AG08396 (cell line): ENCODE data around the gene PPP1R7.

Source experiments
- DNase-seq: peaks from one replicate; pipeline ENCODE4 v3.0.0; 2012; ENCODE audit warnings: low spot score, mixed read lengths

PPP1R7 gene

DNA sequence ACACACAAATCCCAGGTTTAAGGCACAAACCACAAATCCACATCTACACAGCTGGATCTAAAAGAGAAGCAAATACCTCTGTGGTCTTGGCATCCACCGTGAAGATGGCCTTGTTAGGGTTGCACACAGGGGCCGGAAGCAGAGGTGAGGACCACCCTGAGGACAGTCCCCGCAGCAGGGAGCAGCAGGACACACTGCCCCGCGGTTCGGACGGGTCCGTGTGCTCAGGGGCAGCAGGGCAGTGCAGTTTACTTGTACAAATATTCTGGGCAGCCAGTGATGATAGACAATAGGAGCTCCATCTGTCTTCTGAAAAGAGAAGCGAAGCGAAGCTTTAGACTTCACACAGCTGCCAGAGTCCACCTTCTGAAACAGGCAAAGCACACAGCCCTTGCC lies 9.8 kb upstream of the PPP1R7 start:
- DNase-seq, result no peak

DNA sequence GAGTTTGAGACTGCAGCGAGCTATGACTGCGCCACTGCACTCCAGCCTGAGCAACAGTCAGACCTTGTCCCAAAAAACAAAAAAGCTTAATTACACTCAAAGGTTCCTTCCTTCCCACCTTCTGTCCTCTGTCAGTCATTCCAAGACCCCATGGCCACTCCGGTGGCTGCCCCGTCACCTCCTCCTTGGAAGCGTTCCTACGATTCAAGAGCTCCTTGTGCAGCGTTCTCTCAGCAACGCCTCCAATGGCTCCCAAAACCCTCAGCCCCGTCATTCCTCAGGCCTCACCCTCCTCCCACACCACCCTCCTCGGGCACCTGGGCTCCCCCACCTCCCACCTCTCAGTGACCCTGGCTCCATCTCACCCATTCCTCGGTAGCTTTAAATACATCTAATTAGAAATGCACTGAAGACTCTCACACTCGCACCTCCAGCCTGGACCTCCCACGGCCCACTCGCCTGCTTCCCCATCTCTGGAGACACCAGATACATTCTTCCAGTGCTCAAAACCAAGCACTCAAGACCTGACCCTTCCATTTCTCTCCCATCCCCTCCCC lies 9.0 kb upstream of the PPP1R7 start:
- no peak for DNase-seq

DNA sequence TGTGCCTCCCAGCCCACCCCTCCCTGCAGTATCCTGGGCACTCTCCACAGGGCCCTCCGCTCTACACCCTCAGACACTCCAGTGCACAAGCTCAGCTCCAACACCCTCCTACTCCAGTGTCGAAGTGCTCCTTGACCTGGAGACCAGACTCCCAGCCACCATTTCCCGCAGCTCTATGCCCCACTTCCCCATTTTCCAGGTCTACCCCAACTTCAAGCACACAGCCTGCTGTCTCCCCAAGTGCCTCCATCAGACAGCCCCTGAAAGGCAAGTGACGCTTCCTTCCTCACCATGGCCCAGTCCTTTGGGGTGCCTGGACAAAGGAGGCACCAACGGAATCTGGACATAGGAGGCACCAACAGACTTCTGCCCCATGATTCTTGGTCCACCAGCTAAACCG lies 8.2 kb upstream of the PPP1R7 start:
- no peak for DNase-seq

DNA sequence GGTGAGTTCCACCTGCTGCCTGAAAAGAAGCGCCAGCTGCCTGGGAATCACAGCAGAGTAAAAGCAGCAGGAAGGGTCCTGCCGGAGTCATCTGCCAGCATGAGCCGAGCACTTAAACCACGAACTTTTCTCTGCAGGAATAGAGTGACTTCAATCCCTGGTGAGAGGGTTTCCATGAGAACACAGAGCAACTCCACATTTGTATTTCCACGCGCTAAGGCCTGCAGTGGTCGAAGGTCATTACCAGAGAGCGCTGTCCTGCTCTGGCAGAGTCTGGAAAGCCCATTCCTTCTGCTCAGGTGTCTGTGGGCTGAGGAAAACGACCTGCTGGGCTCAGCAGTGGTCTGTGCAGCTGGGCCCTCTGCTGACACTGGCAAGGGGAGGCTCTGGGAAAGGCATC lies 7.7 kb upstream of the PPP1R7 start:
- DNase-seq, result no peak

DNA sequence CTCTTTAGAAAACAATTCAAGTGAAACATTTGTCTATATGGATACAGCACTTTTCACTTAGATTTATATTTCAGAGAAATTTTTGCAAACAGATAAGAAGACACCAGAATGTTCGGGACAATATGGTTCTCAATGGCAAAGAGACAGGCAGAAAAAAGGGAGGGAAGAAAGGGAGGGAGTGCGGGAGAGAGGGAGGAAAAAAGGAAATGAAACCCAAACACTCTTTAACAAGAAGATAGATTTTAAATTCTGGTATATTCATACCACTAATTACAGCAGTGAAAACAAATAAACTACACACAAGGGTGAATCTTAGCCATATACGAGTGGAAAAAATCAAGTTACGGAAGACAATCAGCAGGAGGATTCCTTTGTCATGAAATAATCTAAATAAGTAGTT lies 4.0 kb upstream of the PPP1R7 start:
- no peak for DNase-seq

DNA sequence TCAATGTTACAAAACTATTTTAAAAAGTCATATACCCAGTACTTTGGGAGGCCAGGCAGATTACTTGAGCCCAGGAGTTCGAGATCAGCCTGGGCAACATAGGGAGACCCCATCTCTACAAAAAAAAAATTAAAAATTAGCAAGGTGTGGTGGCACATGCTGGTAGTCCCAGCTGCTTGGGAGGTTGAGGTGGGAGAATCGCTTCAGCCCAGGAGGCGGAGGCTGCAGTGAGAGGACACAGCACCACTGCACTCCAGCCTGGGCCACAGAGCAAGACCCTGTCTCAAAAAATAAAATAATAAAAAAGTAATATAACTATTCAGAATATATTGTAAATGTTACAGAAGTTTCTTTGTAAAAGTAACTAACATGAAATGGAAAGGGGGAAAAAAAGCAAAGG lies 2.9 kb upstream of the PPP1R7 start:
- DNase-seq, result no peak

DNA sequence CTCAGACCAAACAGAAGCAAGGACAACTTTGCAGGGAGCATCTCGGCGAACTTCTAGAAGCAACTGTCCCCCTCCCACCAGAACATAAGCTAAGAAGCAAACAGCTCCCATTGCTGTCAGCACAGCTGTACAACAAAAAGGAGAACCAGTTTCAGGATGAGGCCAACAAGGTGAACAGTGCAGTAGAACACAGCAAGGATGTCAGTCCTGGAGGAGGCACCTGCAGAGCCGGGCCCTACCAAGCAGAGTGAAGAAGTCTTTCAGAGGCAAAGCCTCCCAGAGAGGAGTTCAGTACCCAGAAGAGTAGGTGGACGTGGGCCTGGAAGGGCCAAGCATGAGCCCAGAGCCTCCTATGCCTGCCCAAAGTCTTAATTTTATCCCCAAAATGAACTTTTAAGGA lies 2.0 kb upstream of the PPP1R7 start:
- DNase-seq, result no peak

GRCh38 chr2:241148891-241149674 lies 1.2 kb upstream of the PPP1R7 start, which contains the start of gene PASK:
PASK (minus strand) TSS chr2:241149472; CDS start chr2:241143032, 6,440 bp downstream.
- DNase-seq, result peak; percentile 96

GRCh38 chr2:241149675-241149924 lies 667 bp upstream of the PPP1R7 start:
- no peak for DNase-seq

DNA sequence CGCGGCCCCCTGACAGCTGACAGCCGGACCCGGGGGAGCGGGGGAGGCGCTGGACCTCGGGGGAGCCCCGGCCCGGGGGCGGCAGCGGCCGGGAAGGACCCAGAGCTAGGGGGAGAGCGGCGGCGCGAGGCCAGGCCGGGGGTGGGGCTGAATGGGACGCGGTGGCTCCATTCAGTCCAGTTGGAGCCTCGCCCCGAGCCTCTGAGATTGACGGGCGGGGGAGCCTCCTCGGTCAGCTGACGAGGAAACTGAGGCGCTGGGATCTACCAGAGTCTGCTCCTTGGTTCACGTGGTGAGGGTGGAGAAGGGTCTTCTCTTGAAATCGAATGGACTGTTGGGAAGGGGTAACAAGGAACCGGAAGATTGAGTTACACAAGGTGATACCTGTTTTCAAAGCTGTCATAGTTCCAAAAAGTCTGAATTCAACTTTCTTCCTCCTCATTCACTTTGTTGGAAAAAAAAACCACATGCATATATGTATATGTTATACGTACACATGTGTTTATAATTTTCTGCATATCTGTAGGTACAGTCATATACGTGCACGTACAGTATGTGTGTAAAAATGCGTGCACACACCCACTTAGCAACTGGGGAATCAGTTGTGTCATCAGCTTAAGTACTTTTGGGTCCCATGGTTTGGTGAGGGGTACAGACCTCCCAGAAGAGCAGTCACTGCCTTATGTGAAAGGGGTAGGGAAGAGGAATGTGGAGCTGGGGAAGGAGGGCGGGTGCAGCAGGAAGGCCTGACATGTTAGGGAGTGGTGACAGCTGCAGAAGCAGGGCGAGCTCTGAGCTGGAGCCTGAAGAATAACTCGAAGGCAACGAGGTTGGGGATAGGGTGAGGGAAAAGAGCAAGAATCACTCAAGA lies 628 bp downstream of the PPP1R7 start:
- DNase-seq, result no peak

GRCh38 chr2:241151934-241152660 lies 1.8 kb downstream of the PPP1R7 start:
- DNase-seq, result no peak

DNA sequence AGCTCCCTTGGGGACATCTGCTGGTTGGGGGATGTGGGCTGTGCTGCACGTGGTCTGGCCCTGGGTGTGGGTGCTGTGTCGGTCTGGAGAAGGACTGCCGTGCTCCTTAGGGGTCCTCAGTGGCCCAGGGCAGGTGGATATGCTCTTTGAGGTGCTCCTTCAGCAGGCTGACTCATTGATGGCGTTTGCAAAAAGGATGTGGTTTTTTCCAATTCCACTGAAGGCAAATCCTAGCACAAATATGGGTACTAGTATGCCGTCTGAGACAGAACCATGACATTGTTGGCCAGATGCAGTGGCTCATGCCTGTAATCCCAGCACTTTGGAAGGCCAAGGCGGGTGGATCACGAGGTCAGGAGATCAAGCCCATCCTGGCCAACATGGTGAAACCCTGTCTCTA lies 3.3 kb downstream of the PPP1R7 start:
- no peak for DNase-seq

GRCh38 chr2:241154915-241155314 lies 4.6 kb downstream of the PPP1R7 start:
- no peak for DNase-seq

DNA sequence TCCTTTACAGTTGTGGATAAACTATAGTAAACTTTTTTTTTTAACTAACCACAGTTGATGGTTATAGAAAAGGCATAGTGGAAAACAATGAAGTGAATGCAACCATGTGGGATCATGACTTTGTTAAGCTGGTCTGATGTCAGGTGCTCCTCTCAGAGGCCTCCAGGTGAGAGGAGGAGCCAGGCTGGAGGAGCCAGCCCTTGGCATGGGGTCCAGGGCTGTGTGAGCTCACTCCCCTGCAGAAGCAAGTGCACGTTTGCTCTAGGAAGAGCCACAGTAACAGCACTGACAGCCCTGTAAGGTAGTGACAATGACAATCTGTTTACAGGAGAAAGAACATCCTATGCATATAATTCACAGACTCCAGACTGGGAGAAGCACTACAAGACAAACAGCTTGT lies 5.7 kb downstream of the PPP1R7 start:
- DNase-seq, result no peak

DNA sequence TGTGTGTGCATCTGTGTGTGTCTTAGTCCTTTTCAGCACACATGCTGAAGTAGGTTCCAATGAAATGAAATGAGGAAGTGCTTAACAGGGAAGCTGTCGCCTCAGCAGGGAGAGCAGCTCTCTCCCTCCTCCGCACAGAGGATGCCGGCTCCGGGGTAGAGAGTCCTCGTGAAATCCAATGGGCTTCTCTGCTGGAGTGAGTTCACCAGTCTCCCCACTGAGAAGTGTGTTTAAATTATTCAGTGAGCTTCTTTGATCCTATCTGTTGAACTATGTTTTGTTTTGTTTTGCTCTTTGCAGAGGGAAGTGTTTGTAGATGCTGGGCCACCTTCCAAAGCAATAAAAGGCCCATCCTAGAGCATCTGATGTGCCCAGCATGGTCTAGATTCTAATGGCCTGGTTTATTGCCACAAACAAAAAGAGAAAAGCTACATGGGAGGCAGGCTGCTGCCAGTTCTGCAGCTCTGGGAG lies 6.7 kb downstream of the PPP1R7 start:
- no peak for DNase-seq

GRCh38 chr2:241157841-241158545 lies 7.7 kb downstream of the PPP1R7 start:
- no peak for DNase-seq

GRCh38 chr2:241158546-241158900 lies 8.3 kb downstream of the PPP1R7 start:
- DNase-seq, result no peak

GRCh38 chr2:241159116-241159515 lies 8.8 kb downstream of the PPP1R7 start:
- no peak for DNase-seq

- DNase-seq, result no peak
These were observed 10.1 kb downstream of the PPP1R7 start for GRCh38 chr2:241160318-241160717.

DNA sequence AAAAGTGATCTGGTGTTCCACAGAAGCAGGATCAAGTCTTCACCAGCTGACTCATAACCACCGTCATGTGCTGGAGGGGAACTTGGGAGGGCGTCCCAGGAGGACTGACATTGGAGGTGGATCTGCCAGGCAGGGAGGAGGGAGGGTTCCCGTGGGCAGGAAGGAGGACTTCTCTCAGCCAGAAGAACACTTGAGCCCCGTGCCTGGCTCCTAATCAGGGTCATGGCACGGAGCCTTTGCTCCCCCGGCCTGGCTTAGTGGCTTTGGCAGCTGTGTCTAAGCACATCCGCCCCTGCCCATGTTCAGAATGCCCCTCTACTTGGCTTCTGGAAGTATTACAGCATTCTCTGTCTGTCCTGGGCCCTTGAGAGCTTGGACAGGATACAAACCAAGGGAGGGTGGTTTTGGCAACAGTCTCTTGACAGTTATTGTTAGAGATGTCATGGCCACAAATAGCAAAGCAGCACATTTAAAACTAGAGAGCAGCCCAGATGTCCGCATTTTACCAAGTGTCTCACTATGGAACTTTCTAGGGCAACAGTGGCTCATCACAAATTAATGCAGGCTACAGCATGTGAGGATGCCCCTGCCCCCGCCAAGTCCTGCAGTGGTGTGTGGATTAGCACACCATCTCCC lies 11.5 kb downstream of the PPP1R7 start:
- peak; percentile 82 for DNase-seq

DNA sequence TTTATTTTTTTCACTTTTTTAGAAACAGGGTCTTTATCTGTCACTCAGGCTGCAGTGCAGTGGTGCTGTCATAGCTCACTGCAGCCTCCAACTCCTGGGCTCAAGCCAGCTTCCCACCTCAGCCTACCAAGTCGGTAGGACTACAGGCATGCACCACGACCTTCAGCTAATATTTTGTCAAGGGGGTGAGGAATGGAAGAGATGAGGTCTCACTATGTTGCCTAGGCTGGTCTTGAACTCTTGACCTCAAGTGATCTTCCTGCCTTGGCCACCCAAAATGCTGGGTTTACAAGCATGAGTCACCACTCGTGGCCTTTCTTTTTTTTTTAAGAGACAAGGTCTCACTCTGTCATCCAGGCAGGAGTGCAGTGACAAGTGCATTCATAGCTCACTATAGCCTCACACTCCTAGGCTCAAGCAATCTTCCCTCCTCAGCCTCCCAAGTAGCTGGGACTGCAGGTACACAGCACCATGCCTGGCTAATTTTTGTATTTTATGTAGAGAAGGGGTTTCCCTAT lies 13.4 kb downstream of the PPP1R7 start:
- no peak for DNase-seq
